Neural cell (in vitro differentiated cells): Measurements from ENCODE around the gene UBE2O. TPM values are rescaled to one million over a fixed set of nuclear protein-coding genes. Genes with fewer than 3 reads are reported as not detected.

Source experiments
- H2AFZ ChIP-seq: fragments of 200-600, 300-800 bp; sonication (generic), shearing (Covaris generic); 2 replicates; pipeline ENCODE4 v1.6.0; 2014; ENCODE audit warnings: low read depth, mild to moderate bottlenecking, antibody characterized with exemption, low read length, moderate library complexity
- H3F3A ChIP-seq: fragments of 200-600 bp; shearing (Covaris generic); 2 replicates; pipeline ENCODE4 v1.6.1; 2016; ENCODE audit warnings: mild to moderate bottlenecking, moderate library complexity, mixed read lengths, antibody characterized with exemption, low read length; ENCODE audit not compliant: insufficient read depth, poor library complexity, severe bottlenecking
- H3K27ac ChIP-seq: fragments of 200-600, 300-800 bp; sonication (generic), shearing (Covaris generic); 2 replicates; pipeline ENCODE4 v1.5.1; 2014; ENCODE audit warnings: mild to moderate bottlenecking, low read length, moderate library complexity
- H3K27me3 ChIP-seq: fragments of 300-800, 200-600 bp; sonication (generic), shearing (Covaris generic); 2 replicates; pipeline ENCODE4 v1.6.0; 2014; ENCODE audit warnings: mild to moderate bottlenecking, low read depth, low read length, moderate library complexity; ENCODE audit not compliant: insufficient read depth
- H3K36me3 ChIP-seq: fragments of 300-800, 200-600 bp; sonication (generic), shearing (Covaris generic); 2 replicates; pipeline ENCODE4 v1.5.1; 2014; ENCODE audit warnings: mild to moderate bottlenecking, antibody characterized with exemption, low read length, moderate library complexity; ENCODE audit not compliant: insufficient read depth
- H3K4me2 ChIP-seq: fragments of 300-800, 200-600 bp; sonication (generic), shearing (Covaris generic); 2 replicates; pipeline ENCODE4 v1.6.0; 2014; ENCODE audit warnings: mild to moderate bottlenecking, low read length
- H3K4me3 ChIP-seq: fragments of 300-800, 200-600 bp; sonication (generic), shearing (Covaris generic); 2 replicates; pipeline ENCODE4 v1.5.1; 2014; ENCODE audit warnings: mild to moderate bottlenecking, low read length, moderate library complexity
- H3K79me2 ChIP-seq: fragments of 200-600 bp; shearing (Covaris generic); replicated peaks from 2 replicates; pipeline ENCODE4 v1.6.0; 2014; ENCODE audit warnings: mild to moderate bottlenecking, low read length, moderate library complexity; ENCODE audit not compliant: insufficient read depth
- H3K9ac ChIP-seq: fragments of 300-800, 200-600 bp; sonication (generic), shearing (Covaris generic); 2 replicates; pipeline ENCODE4 v1.6.1; 2016; ENCODE audit warnings: mild to moderate bottlenecking, low read length, mixed read lengths
- H3K9me2 ChIP-seq: fragments of 200-600 bp; shearing (Covaris generic); 2 replicates; pipeline ENCODE4 v1.6.1; 2016; ENCODE audit warnings: mild to moderate bottlenecking, low read length, mixed read lengths; ENCODE audit not compliant: insufficient read depth
- H3K9me3 ChIP-seq: fragments of 200-600, 300-800 bp; sonication (generic), shearing (Covaris generic); 2 replicates; pipeline ENCODE4 v1.6.1; 2016; ENCODE audit warnings: mild to moderate bottlenecking, mixed run types, low read length, moderate library complexity, mixed read lengths
- H4K20me1 ChIP-seq: fragments of 200-600 bp; shearing (Covaris generic); 2 replicates; pipeline ENCODE4 v1.6.1; 2016; ENCODE audit warnings: mild to moderate bottlenecking, mixed run types; ENCODE audit not compliant: insufficient read depth
- CTCF ChIP-seq: fragments of 450-650 bp; IDR thresholded peaks from 2 replicates; pipeline ENCODE4 v1.5.1; 2014; ENCODE audit warnings: antibody characterized with exemption, mild to moderate bottlenecking, moderate library complexity; ENCODE audit not compliant: poor library complexity, severe bottlenecking
- EP300 ChIP-seq: fragments of 450-650 bp; conservative IDR thresholded peaks from 2 replicates; pipeline ENCODE4 v1.6.1; 2014; ENCODE audit warnings: antibody characterized with exemption, mild to moderate bottlenecking, moderate library complexity; ENCODE audit not compliant: poor library complexity, severe bottlenecking
- EZH2 ChIP-seq: fragments of 200-600, 300-800 bp; shearing (Covaris generic), sonication (generic); IDR thresholded peaks from 2 replicates; pipeline ENCODE4 v1.6.1; 2014; ENCODE audit warnings: antibody characterized with exemption, low read length, borderline replicate concordance, mild to moderate bottlenecking; ENCODE audit not compliant: insufficient read depth, poor library complexity, severe bottlenecking
- MXI1 ChIP-seq: fragments of 450-650 bp; conservative IDR thresholded peaks from 2 replicates; pipeline ENCODE4 v1.6.1; 2014; ENCODE audit warnings: antibody characterized with exemption, mild to moderate bottlenecking; ENCODE audit not compliant: poor library complexity, severe bottlenecking
- POLR2AphosphoS5 ChIP-seq: IDR thresholded peaks from 2 replicates; pipeline ENCODE4 v1.6.1; 2012
- RAD21 ChIP-seq: fragments of 450-650 bp; conservative IDR thresholded peaks from 2 replicates; pipeline ENCODE4 v1.6.1; 2014; ENCODE audit warnings: antibody characterized with exemption, mild to moderate bottlenecking, moderate library complexity
- SMC3 ChIP-seq: fragments of 450-650 bp; conservative IDR thresholded peaks from 2 replicates; pipeline ENCODE4 v1.6.1; 2014; ENCODE audit warnings: antibody characterized with exemption, mild to moderate bottlenecking, moderate library complexity; ENCODE audit not compliant: poor library complexity
- TAF1 ChIP-seq: IDR thresholded peaks from 2 replicates; pipeline ENCODE4 v1.6.1; 2012; ENCODE audit warnings: low read depth
- polyA plus RNA-seq: library from polyadenylated mRNA; depleted of rRNA; stranded (reverse); fragments of >200 nt; gene quantifications from 2 replicates; pipeline ENCODE4 v1.2.3, GENCODE V29; 2014
- TF ChIP-seq, protein P1 (sequence below): IDR thresholded peaks from 2 replicates; pipeline ENCODE4 v1.6.1; 2012; ENCODE audit warnings: borderline replicate concordance

Gene UBE2O
- polyA plus RNA-seq, 1 donor from 2014 or later: 28.0 TPM

- Histone ChIP-seq H3F3A (no peaks in the 10 kb centered on the region), H2AFZ (no peak overlapping the region), H3K27me3 (no peaks in the 10 kb centered on the region), H3K4me2 (no peak overlapping the region), H3K9me2 (no peaks in the 10 kb centered on the region), H3K9me3 (no peaks in the 10 kb centered on the region), H3K9ac (no peak overlapping the region), H3K27ac (no peak overlapping the region), H3K36me3 (no peaks in the 10 kb centered on the region), H4K20me1 (no peaks in the 10 kb centered on the region), H3K79me2 (no peaks in the 10 kb centered on the region), H3K4me3 (no peak overlapping the region)
- TF ChIP-seq EP300: no peak
- no peak for TF ChIP-seq RAD21
- TF ChIP-seq, protein P1, sequence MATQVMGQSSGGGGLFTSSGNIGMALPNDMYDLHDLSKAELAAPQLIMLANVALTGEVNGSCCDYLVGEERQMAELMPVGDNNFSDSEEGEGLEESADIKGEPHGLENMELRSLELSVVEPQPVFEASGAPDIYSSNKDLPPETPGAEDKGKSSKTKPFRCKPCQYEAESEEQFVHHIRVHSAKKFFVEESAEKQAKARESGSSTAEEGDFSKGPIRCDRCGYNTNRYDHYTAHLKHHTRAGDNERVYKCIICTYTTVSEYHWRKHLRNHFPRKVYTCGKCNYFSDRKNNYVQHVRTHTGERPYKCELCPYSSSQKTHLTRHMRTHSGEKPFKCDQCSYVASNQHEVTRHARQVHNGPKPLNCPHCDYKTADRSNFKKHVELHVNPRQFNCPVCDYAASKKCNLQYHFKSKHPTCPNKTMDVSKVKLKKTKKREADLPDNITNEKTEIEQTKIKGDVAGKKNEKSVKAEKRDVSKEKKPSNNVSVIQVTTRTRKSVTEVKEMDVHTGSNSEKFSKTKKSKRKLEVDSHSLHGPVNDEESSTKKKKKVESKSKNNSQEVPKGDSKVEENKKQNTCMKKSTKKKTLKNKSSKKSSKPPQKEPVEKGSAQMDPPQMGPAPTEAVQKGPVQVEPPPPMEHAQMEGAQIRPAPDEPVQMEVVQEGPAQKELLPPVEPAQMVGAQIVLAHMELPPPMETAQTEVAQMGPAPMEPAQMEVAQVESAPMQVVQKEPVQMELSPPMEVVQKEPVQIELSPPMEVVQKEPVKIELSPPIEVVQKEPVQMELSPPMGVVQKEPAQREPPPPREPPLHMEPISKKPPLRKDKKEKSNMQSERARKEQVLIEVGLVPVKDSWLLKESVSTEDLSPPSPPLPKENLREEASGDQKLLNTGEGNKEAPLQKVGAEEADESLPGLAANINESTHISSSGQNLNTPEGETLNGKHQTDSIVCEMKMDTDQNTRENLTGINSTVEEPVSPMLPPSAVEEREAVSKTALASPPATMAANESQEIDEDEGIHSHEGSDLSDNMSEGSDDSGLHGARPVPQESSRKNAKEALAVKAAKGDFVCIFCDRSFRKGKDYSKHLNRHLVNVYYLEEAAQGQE: no peak
- no peak for TF ChIP-seq MXI1
- no peak for TF ChIP-seq EZH2
- no peak for TF ChIP-seq SMC3
- TF ChIP-seq POLR2AphosphoS5: no peak
- no peak for TF ChIP-seq CTCF
- no peak for TF ChIP-seq TAF1
Observed at GRCh38 chr17:76469076-76469990, 16.4 kb upstream of the UBE2O start.

GRCh38 chr17:76468634-76469010 lies 15.7 kb upstream of the UBE2O start:
- Histone ChIP-seq H3K27me3 (no peaks in the 10 kb centered on the region), H3F3A (no peaks in the 10 kb centered on the region), H3K4me2 (no peak overlapping the region), H3K9me3 (no peaks in the 10 kb centered on the region), H4K20me1 (no peaks in the 10 kb centered on the region), H3K36me3 (no peaks in the 10 kb centered on the region), H2AFZ (no peak overlapping the region), H3K4me3 (no peak overlapping the region), H3K27ac (no peak overlapping the region), H3K9me2 (no peaks in the 10 kb centered on the region), H3K9ac (no peak overlapping the region), H3K79me2 (no peaks in the 10 kb centered on the region)
- TF ChIP-seq CTCF (no peak), EZH2 (no peak), RAD21 (no peak), POLR2AphosphoS5 (no peak), TAF1 (no peak), MXI1 (no peak), EP300 (no peak), SMC3 (no peak)
- TF ChIP-seq, protein P1: no peak
